Hepatic stellate cell (primary cell): Measurements from ENCODE around the gene RHBDL2.
"Not testable (repeated sequence)": the region's sequence is repeated elsewhere in the genome, so short reads cannot be mapped to it uniquely, and the experiment has no call there.

Source experiments
- DNase-seq: peaks from one replicate; pipeline ENCODE4 v3.0.0; 2011; ENCODE audit warnings: low spot score

Gene RHBDL2

GRCh38 chr1:38932571-38932970 lies 9.1 kb downstream of the RHBDL2 start:
- DNase-seq = no peak

GRCh38 chr1:38929476-38929875 lies 12.2 kb downstream of the RHBDL2 start:
- DNase-seq = no peak

DNA sequence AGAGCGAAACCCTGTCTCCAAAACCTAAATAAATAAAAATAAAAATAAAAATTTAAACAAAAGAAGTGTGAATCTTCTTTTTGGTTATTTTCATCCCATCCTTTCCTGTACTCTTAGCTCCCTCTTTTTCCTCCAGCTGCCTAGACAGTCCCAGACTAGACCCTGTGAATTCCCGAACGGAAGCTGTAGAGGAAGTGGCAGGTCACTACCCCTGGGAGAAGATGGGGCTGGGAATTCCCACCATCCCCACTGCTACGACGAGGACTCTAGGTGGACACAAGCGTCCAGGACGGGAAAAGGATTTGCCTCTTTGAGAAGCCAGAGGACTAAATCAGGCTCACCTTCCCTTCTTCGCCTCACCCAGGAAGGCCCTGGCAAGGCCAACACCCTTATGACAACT lies 12.6 kb downstream of the RHBDL2 start:
- no peak for DNase-seq

DNA sequence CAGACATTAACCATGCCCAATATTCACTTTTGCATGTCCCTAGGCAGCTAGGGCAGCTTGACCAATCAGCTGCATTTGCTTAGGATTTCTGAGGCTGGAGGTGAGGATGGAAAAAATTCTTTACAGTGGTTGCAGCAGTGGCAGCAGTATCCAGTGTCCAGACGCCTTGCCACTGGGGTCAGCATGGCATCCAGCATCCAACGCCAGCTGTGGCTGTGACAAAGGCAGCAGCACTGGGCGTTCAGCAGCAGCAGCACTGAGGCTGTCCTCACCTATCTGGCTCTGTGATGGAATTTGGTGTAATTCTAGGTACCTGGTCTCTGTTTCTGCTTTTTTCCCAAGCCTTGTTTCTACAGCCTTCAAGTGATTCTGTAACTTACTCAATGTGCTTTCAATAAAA lies 15.5 kb downstream of the RHBDL2 start:
- no peak for DNase-seq

DNA sequence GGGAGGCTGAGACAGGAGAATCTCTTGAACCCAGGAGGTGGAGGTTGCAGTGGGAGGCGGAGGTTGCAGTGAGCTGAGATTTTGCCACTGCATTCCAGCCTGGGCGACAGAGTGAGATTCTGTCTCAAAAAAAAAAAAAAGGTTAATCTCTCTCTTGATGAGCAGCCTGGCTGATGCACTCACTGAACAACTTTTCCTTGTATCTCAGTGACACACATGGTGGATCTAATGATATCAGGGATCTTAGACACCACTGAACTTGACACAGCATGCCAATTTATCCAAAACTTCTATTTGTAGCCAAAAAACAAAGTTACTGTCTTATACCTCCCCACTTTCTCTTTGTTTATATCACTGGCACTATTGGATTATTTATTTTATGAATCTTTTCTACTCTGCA lies 16.2 kb downstream of the RHBDL2 start:
- DNase-seq = no peak

GRCh38 chr1:38923607-38924006 lies 18.0 kb downstream of the RHBDL2 start:
- no peak for DNase-seq

DNA sequence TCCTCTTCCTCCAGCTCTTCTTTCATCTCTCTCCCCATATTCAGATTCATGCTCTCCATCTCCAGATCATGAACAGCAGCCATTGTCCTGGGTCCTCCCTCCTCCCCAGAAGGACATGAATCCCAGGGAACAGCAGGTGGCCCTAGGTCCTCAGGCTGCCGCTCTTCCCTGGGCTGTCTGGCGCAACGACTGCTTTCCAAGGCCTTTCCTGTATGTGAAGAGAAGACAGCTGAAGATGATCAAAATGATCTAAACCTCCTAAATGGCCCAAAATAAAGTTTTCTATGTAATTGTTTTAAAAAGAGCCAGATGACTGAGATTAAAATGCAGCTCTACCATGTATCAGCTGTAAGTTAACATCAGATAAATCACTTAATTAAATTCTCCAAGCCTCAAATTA lies 22.5 kb downstream of the RHBDL2 start:
- no peak for DNase-seq

GRCh38 chr1:38918568-38918967 lies 23.1 kb downstream of the RHBDL2 start:
- DNase-seq = no peak

DNA sequence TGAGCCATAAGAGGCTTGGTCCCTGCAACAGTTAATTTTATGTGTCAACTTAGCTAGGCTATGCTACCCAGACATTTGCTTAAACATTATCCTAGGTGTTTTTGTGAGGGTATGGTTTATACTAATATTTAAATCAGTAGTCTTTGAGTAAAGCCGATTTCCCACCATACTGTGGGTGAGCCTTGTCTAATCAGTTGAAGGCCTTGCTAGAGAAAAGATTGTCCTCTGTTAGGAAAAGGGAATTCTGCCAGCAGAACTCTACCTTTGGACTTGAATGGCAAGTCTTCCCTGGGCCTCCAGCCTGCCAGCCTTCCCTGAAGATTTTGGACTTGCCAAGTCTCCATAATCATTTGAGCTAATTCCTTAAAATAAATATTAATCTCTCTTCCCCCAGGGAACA lies 23.9 kb downstream of the RHBDL2 start:
- DNase-seq = no peak

DNA sequence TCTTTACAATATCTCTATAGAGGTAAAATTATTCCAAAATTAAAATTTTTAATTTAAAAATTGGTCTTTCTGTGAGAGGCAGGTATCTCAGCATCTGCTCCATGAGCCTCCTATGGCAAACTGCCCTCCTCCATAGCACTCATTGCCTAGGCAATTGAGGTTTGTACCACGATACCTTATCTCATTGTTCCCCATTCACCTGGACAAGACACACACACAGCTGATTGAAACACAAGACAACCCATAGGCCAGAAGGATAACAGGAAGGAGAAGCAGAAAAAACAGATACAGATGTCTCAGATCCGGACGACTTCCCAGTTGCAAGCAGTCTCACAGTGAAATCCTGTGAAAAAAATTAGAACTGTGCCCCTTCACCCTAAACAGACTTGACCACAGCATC lies 24.3 kb downstream of the RHBDL2 start:
- DNase-seq = no peak

DNA sequence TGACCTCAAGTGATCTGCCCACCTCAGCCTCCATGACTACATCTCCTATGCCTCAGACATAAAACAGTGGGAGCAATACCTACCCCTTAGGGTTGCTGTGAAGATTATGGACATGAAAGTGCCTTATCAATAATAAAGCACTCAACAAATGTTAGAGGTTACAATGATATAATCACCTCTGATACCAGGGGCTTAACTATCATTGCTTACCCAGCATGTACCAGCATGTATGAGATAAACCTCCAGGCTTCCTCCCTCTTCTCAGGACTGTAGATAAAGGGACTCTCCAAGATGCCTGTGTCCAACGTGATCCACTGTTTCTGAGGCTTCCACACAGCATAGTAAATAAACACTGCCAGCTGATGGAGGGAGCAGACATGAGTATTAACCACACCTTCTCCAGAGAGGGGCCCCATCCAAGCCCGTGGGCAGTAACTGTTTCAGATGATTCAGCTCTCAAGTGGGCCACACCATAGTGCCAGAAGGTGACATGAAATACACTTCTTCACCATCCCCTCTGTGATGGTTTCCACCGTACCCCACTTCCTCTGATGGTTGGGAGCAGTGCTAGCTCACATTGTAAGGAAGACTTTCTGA lies 26.2 kb downstream of the RHBDL2 start:
- DNase-seq = no peak

DNA sequence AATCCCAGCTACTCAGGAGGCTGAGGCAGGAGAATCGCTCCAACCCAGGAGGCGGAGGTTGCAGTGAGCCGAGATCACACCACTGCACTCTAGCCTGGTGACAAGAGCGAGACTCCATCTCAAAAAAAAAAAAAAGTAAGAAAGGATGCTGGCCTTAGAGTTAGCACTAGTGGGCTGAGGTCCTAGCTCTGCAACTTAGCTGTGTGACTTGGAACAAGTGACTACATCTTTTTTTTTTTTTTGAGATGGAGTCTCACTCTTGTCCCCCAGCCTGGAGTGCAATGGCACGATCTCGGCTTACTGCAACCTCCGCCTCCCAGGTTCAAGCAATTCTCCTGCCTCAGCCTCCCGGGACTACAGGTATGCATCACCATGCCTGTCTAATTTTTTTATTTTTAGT lies 26.7 kb downstream of the RHBDL2 start:
- DNase-seq = not testable (repeated sequence)

GRCh38 chr1:38908821-38909220 lies 32.8 kb downstream of the RHBDL2 start:
- DNase-seq = no peak

DNA sequence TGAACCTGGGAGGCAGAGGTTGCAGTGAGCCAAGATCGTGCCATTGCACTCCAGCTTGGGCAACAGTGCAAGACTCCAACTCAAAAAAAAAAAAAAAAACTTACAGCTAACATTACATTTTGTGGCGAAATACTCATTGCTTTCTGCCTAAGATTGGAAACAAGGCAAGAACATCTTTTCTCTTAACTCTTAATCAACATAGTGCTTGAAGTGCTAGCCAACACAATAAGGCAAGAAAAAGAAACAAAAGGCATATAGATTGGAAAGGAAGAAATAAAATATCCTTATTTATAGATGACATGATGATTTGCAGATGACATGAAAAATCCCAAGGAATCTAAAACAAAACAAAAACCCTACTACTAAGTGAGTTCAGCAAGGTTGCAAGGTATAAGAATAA lies 35.6 kb downstream of the RHBDL2 start:
- DNase-seq = no peak

DNA sequence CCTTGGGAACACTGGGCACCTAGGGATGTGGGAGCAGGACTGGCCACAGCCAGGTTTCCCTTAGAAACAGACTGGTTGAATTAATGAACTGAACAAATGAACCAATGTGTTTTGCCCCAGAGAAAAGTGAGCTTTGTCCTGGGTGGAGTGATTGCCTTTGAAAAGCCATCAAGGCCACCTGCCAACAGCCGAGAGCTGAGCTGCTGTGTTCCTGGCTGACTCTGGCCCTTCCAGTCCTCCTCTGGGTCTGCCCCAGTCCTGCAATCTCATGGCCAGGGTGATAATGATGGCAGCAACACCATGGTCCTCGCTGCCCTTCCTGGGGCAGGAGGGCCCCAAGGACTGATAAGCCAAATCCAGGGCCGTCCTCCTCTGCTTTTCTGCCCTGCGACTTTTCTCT lies 42.1 kb downstream of the RHBDL2 start:
- no peak for DNase-seq

DNA sequence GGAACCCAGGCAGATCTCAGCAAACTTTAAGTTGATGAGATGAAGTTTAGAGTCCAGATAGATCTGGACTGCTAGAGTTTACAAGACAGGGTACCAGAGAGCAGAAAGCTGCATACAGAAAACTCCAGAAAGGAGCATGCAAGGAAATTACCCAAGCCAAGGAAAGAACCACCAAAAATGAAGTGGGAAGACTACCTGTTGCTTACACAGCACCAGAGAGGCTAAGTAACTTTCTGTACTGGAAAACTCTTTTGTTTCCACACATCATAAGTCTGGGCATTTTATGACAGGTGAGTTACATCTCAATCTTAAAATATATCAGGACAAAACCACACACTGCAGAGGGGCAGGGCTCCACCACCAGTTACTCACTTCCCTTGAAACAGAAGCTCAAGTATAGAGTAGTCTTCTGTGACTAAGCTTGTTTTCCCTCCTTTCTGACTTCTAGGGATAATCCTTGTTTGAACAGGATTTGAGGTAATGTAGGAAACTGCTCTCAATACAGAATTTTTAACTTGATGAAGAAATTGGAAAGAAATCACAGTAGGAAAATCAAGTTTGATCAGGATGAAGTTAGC lies 42.9 kb downstream of the RHBDL2 start:
- DNase-seq = no peak

GRCh38 chr1:38896169-38896568 lies 45.5 kb downstream of the RHBDL2 start:
- DNase-seq = no peak

GRCh38 chr1:38892976-38893375 lies 48.7 kb downstream of the RHBDL2 start:
- DNase-seq = no peak

- DNase-seq = no peak
These were observed 49.9 kb downstream of the RHBDL2 start for GRCh38 chr1:38891753-38892152.

DNA sequence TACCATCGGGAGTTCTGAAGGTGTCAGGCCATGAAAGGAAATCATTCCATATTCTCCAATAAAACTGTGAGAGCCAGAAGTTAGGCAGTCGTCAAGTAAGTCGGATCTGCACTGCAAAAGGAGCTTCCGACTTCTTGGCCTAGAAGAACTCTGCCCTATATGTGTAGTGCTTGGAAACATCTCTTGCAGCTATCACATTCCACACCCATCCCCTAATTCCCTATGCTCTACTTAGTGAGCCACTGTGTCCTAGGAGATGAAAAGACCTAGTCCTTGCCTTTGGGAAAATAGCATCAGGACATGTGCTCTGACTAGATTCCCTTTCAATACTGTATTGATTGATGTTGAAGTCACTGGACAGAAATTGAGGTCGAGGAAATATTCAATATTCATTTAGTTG lies 52.0 kb downstream of the RHBDL2 start:
- DNase-seq = no peak

- no peak for DNase-seq
These were observed 53.0 kb downstream of the RHBDL2 start for GRCh38 chr1:38888423-38889333.

GRCh38 chr1:38885092-38885491 lies 56.5 kb downstream of the RHBDL2 start:
- DNase-seq = no peak

DNA sequence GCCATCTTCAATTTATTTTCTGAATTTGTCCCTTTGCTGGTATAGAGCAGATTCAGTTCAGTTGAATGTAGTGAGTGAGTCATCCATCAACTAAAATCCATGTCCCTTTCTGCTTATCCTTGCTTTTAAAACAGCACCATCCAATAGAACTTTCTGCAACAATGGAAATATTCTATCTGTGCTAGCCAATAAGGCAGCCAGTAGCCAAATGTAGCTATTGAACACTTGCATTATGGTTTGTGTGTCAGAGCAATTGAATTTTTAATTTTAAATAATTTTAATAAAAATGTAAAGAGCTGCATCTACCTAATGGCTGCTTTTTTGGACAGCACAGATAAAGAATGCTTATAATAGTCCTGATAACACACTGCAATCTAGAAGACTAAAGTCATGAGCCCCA lies 60.1 kb downstream of the RHBDL2 start, which contains the start of gene GJA9:
Gene GJA9, minus strand, starts transcription at position 101 of the 400 bp plus-strand sequence. CDS start 5,489 bp downstream, outside the sequence.
- DNase-seq = no peak
